ENCODE results near the gene PRKCA. TPM values are rescaled to one million over a fixed set of nuclear protein-coding genes. Genes with fewer than 3 reads are reported as not detected.

PRKCA gene
- total RNA-seq, 1 experiment from 2014 or later = 29.6 TPM

DNA sequence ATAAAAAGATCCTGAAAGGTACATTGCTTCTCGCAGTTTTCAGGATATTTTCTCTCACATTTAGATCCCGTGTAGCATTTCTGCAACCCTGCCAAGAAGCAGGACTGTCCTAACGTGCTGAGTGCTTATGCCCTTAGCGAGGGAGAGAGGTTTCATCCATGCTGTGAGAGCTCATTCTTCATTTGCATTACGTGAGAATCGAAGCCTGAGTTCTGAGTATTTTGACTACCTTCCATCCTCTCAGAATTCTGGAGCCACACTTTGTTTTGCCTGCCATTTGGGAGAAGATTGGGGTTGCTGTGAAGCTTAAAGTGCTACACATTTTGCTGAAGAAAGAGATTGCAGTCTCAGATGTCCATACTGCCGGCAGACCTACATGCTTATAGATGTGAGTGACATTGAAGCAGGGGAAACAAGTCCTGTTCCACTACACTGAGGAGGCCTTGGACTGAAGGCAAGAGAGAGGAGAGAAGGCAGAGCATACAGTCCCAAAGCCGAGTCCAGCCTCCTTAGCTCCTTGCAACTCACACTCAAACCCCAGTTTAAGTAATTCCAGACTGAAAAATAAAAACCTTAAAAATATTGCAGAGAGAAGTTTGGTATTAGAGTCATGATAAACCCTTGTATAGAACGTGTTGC is 183.0 kb downstream of the PRKCA start:
- no peak overlapping the region for H3K27ac Mint-ChIP-seq (ENCODE audit: unreplicated experiment)

GRCh38 chr17:66487121-66487520 is 184.7 kb downstream of the PRKCA start:
- POLR2A ChIA-PET = no interaction called here
- H3K27me3 ChIP-seq (replicated peaks; ENCODE audit: control insufficient read depth, insufficient read depth, low read length) = no peaks in the 10 kb centered on the region
- peaks cover 12% of the 10 kb centered on the region for H3K4me1 Mint-ChIP-seq (ENCODE audit: low read depth, unreplicated experiment)
- peaks cover 20% of the 10 kb centered on the region for H3K4me1 ChIP-seq
- CTCF ChIA-PET = no interaction called here
- DNase-seq = no peak
- H3K9me3 Mint-ChIP-seq (ENCODE audit: unreplicated experiment) = no peaks in the 10 kb centered on the region
- no peaks in the 10 kb centered on the region for H3K9me3 ChIP-seq
- intact Hi-C loops (cut with micrococcal nuclease; ENCODE audit: unreplicated experiment) = no loop called here
- TF ChIP-seq CTCF (IDR thresholded peaks at IDR 0.05; ENCODE audit: insufficient read depth in 1 of 2, low read depth in 1 of 2, low read length in 1 of 2, severe bottlenecking in 1 of 2, unreplicated experiment in 1 of 2) = no peak
- H3K4me3 Mint-ChIP-seq (ENCODE audit: unreplicated experiment) = no peak overlapping the region
- no peak overlapping the region for H3K27ac Mint-ChIP-seq (ENCODE audit: unreplicated experiment)
- H3K36me3 ChIP-seq (ENCODE audit: control insufficient read depth, insufficient read depth, low read length) = no peaks in the 10 kb centered on the region
- H3K4me3 ChIP-seq (ENCODE audit: low read depth, low read length) = no peak overlapping the region
- no TSS peak for BruUV-seq (replicated peaks)
- no peaks in the 10 kb centered on the region for H3K27me3 Mint-ChIP-seq (ENCODE audit: insufficient read depth, unreplicated experiment)
- H3K36me3 Mint-ChIP-seq (ENCODE audit: insufficient read depth, unreplicated experiment) = no peaks in the 10 kb centered on the region

More for the DNA sequence above, 183.0 kb downstream of the PRKCA start:
- Mint-ChIP-seq H3K4me1 (ENCODE audit: low read depth, unreplicated experiment) (peaks cover 21% of the 10 kb centered on the region), H3K36me3 (ENCODE audit: insufficient read depth, unreplicated experiment) (no peaks in the 10 kb centered on the region), H3K4me3 (ENCODE audit: unreplicated experiment) (no peak overlapping the region), H3K9me3 (ENCODE audit: unreplicated experiment) (no peaks in the 10 kb centered on the region), H3K27me3 (ENCODE audit: insufficient read depth, unreplicated experiment) (no peaks in the 10 kb centered on the region)
- H3K4me3 ChIP-seq (ENCODE audit: low read depth, low read length) = no peak overlapping the region
- ChIA-PET CTCF (no interaction called here), POLR2A (no interaction called here)
- H3K4me1 ChIP-seq = peaks cover 20% of the 10 kb centered on the region
- intact Hi-C loops (cut with micrococcal nuclease; ENCODE audit: unreplicated experiment) = no loop called here
- H3K9me3 ChIP-seq = no peaks in the 10 kb centered on the region
- no TSS peak for BruUV-seq (replicated peaks)
- no peak for TF ChIP-seq CTCF (IDR thresholded peaks at IDR 0.05; ENCODE audit: insufficient read depth in 1 of 2, low read depth in 1 of 2, low read length in 1 of 2, severe bottlenecking in 1 of 2, unreplicated experiment in 1 of 2)
- H3K36me3 ChIP-seq (ENCODE audit: control insufficient read depth, insufficient read depth, low read length) = no peaks in the 10 kb centered on the region
- DNase-seq = no peak
- no peaks in the 10 kb centered on the region for H3K27me3 ChIP-seq (replicated peaks; ENCODE audit: control insufficient read depth, insufficient read depth, low read length)

DNA sequence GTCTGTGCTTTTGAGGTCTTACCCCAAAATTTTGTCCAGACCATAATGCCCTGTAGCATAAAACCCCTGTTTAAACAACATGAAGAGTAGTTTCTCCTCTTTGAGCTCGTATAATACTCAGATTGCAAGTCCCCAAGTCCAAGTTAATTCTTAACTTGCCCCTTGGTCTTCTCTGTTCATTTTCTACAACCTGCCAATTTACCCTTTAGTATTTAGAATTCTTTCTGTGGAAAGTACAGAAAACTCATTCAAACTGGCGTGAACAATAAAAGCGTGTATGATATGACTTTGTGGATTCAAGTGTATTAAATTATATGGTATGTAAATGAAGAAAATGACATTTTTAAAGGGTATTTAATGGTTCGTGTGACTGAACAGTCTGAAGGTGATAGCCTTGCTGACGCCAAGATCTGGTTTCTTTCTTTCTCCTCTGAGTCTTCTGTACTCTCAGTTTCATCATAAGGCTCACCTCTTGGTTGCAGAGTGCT is 185.6 kb downstream of the PRKCA start:
- intact Hi-C loops (cut with micrococcal nuclease; ENCODE audit: unreplicated experiment) = no loop called here
- no peak for TF ChIP-seq CTCF (IDR thresholded peaks at IDR 0.05; ENCODE audit: insufficient read depth in 1 of 2, low read depth in 1 of 2, low read length in 1 of 2, severe bottlenecking in 1 of 2, unreplicated experiment in 1 of 2)
- Mint-ChIP-seq H3K36me3 (ENCODE audit: insufficient read depth, unreplicated experiment) (no peaks in the 10 kb centered on the region), H3K9me3 (ENCODE audit: unreplicated experiment) (no peaks in the 10 kb centered on the region), H3K27ac (ENCODE audit: unreplicated experiment) (no peak overlapping the region), H3K4me3 (ENCODE audit: unreplicated experiment) (no peak overlapping the region), H3K27me3 (ENCODE audit: insufficient read depth, unreplicated experiment) (no peaks in the 10 kb centered on the region), H3K4me1 (ENCODE audit: low read depth, unreplicated experiment) (peaks cover 12% of the 10 kb centered on the region)
- no peak overlapping the region for H3K4me3 ChIP-seq (ENCODE audit: low read depth, low read length)
- H3K9me3 ChIP-seq = no peaks in the 10 kb centered on the region
- no peaks in the 10 kb centered on the region for H3K27me3 ChIP-seq (replicated peaks; ENCODE audit: control insufficient read depth, insufficient read depth, low read length)
- H3K4me1 ChIP-seq = peaks cover 20% of the 10 kb centered on the region
- BruUV-seq (replicated peaks) = no TSS peak
- ChIA-PET POLR2A (no interaction called here), CTCF (interaction anchor here (0.6 kb wide), 1 partner anchor 186 kb away, joined by 3 read pairs; no protein-coding TSS in a partner anchor)
- no peak for DNase-seq
- no peaks in the 10 kb centered on the region for H3K36me3 ChIP-seq (ENCODE audit: control insufficient read depth, insufficient read depth, low read length)

Measured in Caco-2 (cell line).